HG03135 (cell line): Measurements from ENCODE around the gene C8A.

Source experiments
- ATAC-seq: cut with Tn5 transposase; IDR thresholded peaks from one replicate; pipeline ENCODE4 v1.9.1; 2021; ENCODE audit warnings: mild to moderate bottlenecking, moderate library complexity; ENCODE audit not compliant: unreplicated experiment

Gene C8A

GRCh38 chr1:56881417-56881816, 26.8 kb downstream of the C8A start:
- no peak for ATAC-seq

- ATAC-seq: no peak
Observed at GRCh38 chr1:56890229-56890628, 35.6 kb downstream of the C8A start.

- no peak for ATAC-seq
Observed at GRCh38 chr1:56894014-56894413, 39.4 kb downstream of the C8A start.

GRCh38 chr1:56897150-56898004, 42.8 kb downstream of the C8A start:
- ATAC-seq: no peak

- ATAC-seq: no peak
Observed at GRCh38 chr1:56898005-56898373, 43.4 kb downstream of the C8A start.

- no peak for ATAC-seq
Observed at GRCh38 chr1:56898879-56899278, 44.3 kb downstream of the C8A start.

GRCh38 chr1:56901716-56902115, 47.1 kb downstream of the C8A start:
- no peak for ATAC-seq

GRCh38 chr1:56903778-56904177, 49.2 kb downstream of the C8A start:
- ATAC-seq: no peak

- ATAC-seq: no peak
Observed at GRCh38 chr1:56904663-56905397, 50.2 kb downstream of the C8A start.

GRCh38 chr1:56905667-56906066, 51.1 kb downstream of the C8A start:
- ATAC-seq: no peak

GRCh38 chr1:56908619-56909221, 54.1 kb downstream of the C8A start:
- ATAC-seq: no peak

GRCh38 chr1:56910441-56910985, 55.9 kb downstream of the C8A start:
- no peak for ATAC-seq

- no peak for ATAC-seq
Observed at GRCh38 chr1:56911098-56911938, 56.7 kb downstream of the C8A start.

GRCh38 chr1:56912325-56912724, 57.7 kb downstream of the C8A start:
- ATAC-seq: no peak

- ATAC-seq: no peak
Observed at GRCh38 chr1:56915960-56916359, 61.4 kb downstream of the C8A start.

- no peak for ATAC-seq
Observed at GRCh38 chr1:56916630-56917029, 62.0 kb downstream of the C8A start.

GRCh38 chr1:56917356-56917755, 62.8 kb downstream of the C8A start:
- ATAC-seq: no peak

- no peak for ATAC-seq
Observed at GRCh38 chr1:56920591-56921001, 66.0 kb downstream of the C8A start.

- ATAC-seq: no peak
Observed at GRCh38 chr1:56921479-56921878, 66.9 kb downstream of the C8A start.

GRCh38 chr1:56922070-56922469, 67.5 kb downstream of the C8A start:
- ATAC-seq: no peak

GRCh38 chr1:56922507-56922906, 67.9 kb downstream of the C8A start:
- no peak for ATAC-seq
